HG03558 (cell line): Measurements from ENCODE around the gene NEGR1.

Experiments used
- ATAC-seq: cut with Tn5 transposase; IDR thresholded peaks from one replicate; pipeline ENCODE4 v1.9.1; 2021; ENCODE audit warnings: moderate number of reproducible peaks; ENCODE audit not compliant: unreplicated experiment; ENCODE audit errors: extremely low read depth

The NEGR1 gene

GRCh38 chr1:72056516-72056915, 225.8 kb downstream of the NEGR1 start:
- no peak for ATAC-seq

- ATAC-seq: no peak
Measured at GRCh38 chr1:72051538-72051937, 230.8 kb downstream of the NEGR1 start.

- no peak for ATAC-seq
Measured at GRCh38 chr1:72050551-72050950, 231.8 kb downstream of the NEGR1 start.

GRCh38 chr1:72037745-72038343, 244.5 kb downstream of the NEGR1 start:
- no peak for ATAC-seq

- ATAC-seq: no peak
Measured at GRCh38 chr1:72034827-72035226, 247.5 kb downstream of the NEGR1 start.

- no peak for ATAC-seq
Measured at GRCh38 chr1:72023063-72023930, 259.0 kb downstream of the NEGR1 start.

GRCh38 chr1:72018562-72018961, 263.8 kb downstream of the NEGR1 start:
- ATAC-seq: no peak

- ATAC-seq: no peak
Measured at GRCh38 chr1:72015006-72015405, 267.3 kb downstream of the NEGR1 start.

- ATAC-seq: no peak
Measured at GRCh38 chr1:72013161-72013560, 269.2 kb downstream of the NEGR1 start.

GRCh38 chr1:72011721-72012120, 270.6 kb downstream of the NEGR1 start:
- ATAC-seq: no peak

- ATAC-seq: no peak
Measured at GRCh38 chr1:72010094-72010431, 272.3 kb downstream of the NEGR1 start.

- no peak for ATAC-seq
Measured at GRCh38 chr1:72009173-72010093, 272.9 kb downstream of the NEGR1 start.

GRCh38 chr1:72007312-72007711, 275.0 kb downstream of the NEGR1 start:
- no peak for ATAC-seq

- ATAC-seq: no peak
Measured at GRCh38 chr1:72006092-72006491, 276.2 kb downstream of the NEGR1 start.

GRCh38 chr1:72003092-72003491, 279.2 kb downstream of the NEGR1 start:
- ATAC-seq: no peak

GRCh38 chr1:72000809-72001208, 281.5 kb downstream of the NEGR1 start:
- no peak for ATAC-seq

- ATAC-seq: no peak
Measured at GRCh38 chr1:71994646-71995045, 287.7 kb downstream of the NEGR1 start.

GRCh38 chr1:71987181-71987580, 295.2 kb downstream of the NEGR1 start:
- ATAC-seq: no peak

GRCh38 chr1:71986160-71986559, 296.2 kb downstream of the NEGR1 start:
- no peak for ATAC-seq

- ATAC-seq: no peak
Measured at GRCh38 chr1:71980556-71980955, 301.8 kb downstream of the NEGR1 start.

GRCh38 chr1:71979882-71980281, 302.5 kb downstream of the NEGR1 start:
- no peak for ATAC-seq
